HEK293 (cell line): ENCODE data around the gene MEGF6.

Experiments
- CTCF ChIA-PET: fragments of 350-600 bp; formaldehyde crosslinking; extraction: SDS; loops from one replicate; lab custom pipeline; 2021; ENCODE audit warnings: antibody characterized with exemption; lab: Yijun Ruan, JAX
- POLR2A ChIA-PET: fragments of 300-600 bp; formaldehyde crosslinking; extraction: SDS; loops from one replicate; lab custom pipeline; 2020; ENCODE audit warnings: antibody characterized with exemption, inconsistent platforms; lab: Yijun Ruan, JAX
- H3K27ac ChIP-seq: fragments of 200-500 bp; sonication (Bioruptor generic); 2 replicates; pipeline ENCODE4 v1.5.1; 2014; ENCODE audit warnings: low read depth, low read length, control low read depth, inconsistent platforms; ENCODE audit errors: extremely low read depth
- H3K36me3 ChIP-seq, 2 experiments: fragments of 200-500 bp in 1 of 2; sonication (Bioruptor generic) in 1 of 2; 1 replicate in 1 of 2; 2 replicates in 1 of 2; pipeline ENCODE4 v1.5.1; 2014 to 2017; ENCODE audit warnings: inconsistent platforms in 2 of 2, low read length in 2 of 2; ENCODE audit not compliant: control insufficient read depth in 2 of 2, insufficient read depth in 1 of 2
- H3K4me1 ChIP-seq: fragments of 200-500 bp; sonication (Bioruptor generic); 2 replicates; pipeline ENCODE4 v1.5.1; 2014; ENCODE audit warnings: mild to moderate bottlenecking, low read length, inconsistent platforms; ENCODE audit not compliant: control insufficient read depth, insufficient read depth
- H3K4me3 ChIP-seq: 2 replicates; pipeline ENCODE4 v1.5.1; 2011; ENCODE audit warnings: low read depth, mild to moderate bottlenecking, control low read depth, low read length, moderate library complexity
- H3K9me3 ChIP-seq: fragments of 200-500 bp; sonication (Bioruptor generic); 2 replicates; pipeline ENCODE4 v1.5.1; 2014; ENCODE audit warnings: low read depth, low read length, inconsistent platforms; ENCODE audit not compliant: control insufficient read depth, insufficient read depth
- KLF16 ChIP-seq: fragments of 450-650 bp; formaldehyde crosslinking; IDR thresholded peaks from 2 replicates; pipeline ENCODE4 v1.5.1; 2017; ENCODE audit warnings: missing biosample characterization, missing genetic modification characterization
- KLF17 ChIP-seq: fragments of 450-650 bp; formaldehyde crosslinking; IDR thresholded peaks from 2 replicates; pipeline ENCODE4 v1.5.1; 2016; ENCODE audit warnings: missing biosample characterization, missing genetic modification characterization
- PRDM2 ChIP-seq: fragments of 450-650 bp; formaldehyde crosslinking; IDR thresholded peaks from 2 replicates; pipeline ENCODE4 v1.5.1; 2016; ENCODE audit warnings: missing biosample characterization, missing genetic modification characterization, borderline replicate concordance
- PRDM6 ChIP-seq: fragments of 450-650 bp; formaldehyde crosslinking; IDR thresholded peaks from 2 replicates; pipeline ENCODE4 v1.5.1; 2017; ENCODE audit warnings: missing biosample characterization, missing genetic modification characterization
- SCRT1 ChIP-seq: fragments of 450-650 bp; formaldehyde crosslinking; IDR thresholded peaks from 2 replicates; pipeline ENCODE4 v1.5.1; 2016; ENCODE audit warnings: missing biosample characterization, missing genetic modification characterization, borderline replicate concordance
- SCRT2 ChIP-seq: fragments of 450-650 bp; formaldehyde crosslinking; IDR thresholded peaks from 2 replicates; pipeline ENCODE4 v1.5.1; 2016; ENCODE audit warnings: missing biosample characterization, missing genetic modification characterization
- SP2 ChIP-seq: fragments of 450-650 bp; formaldehyde crosslinking; IDR thresholded peaks from 2 replicates; pipeline ENCODE4 v1.5.1; 2016; ENCODE audit warnings: missing biosample characterization, missing genetic modification characterization
- ZBTB10 ChIP-seq: fragments of 450-650 bp; formaldehyde crosslinking; IDR thresholded peaks from 2 replicates; pipeline ENCODE4 v1.5.1; 2016; ENCODE audit warnings: missing biosample characterization, missing genetic modification characterization
- ZBTB49 ChIP-seq: fragments of 450-650 bp; formaldehyde crosslinking; IDR thresholded peaks from 2 replicates; pipeline ENCODE4 v1.5.1; 2016; ENCODE audit warnings: missing biosample characterization, missing genetic modification characterization, low read depth
- ZFP69B ChIP-seq: fragments of 450-650 bp; formaldehyde crosslinking; IDR thresholded peaks from 2 replicates; pipeline ENCODE4 v1.5.1; 2016; ENCODE audit warnings: missing biosample characterization, missing genetic modification characterization
- ZNF10 ChIP-seq: fragments of 450-650 bp; formaldehyde crosslinking; IDR thresholded peaks from 2 replicates; pipeline ENCODE4 v1.5.1; 2017; ENCODE audit warnings: missing biosample characterization, missing genetic modification characterization
- ZNF121 ChIP-seq: fragments of 450-650 bp; formaldehyde crosslinking; IDR thresholded peaks from 2 replicates; pipeline ENCODE4 v1.5.1; 2016; ENCODE audit warnings: missing biosample characterization, missing genetic modification characterization
- ZNF132 ChIP-seq: fragments of 450-650 bp; formaldehyde crosslinking; IDR thresholded peaks from 2 replicates; pipeline ENCODE4 v1.5.1; 2017; ENCODE audit warnings: missing biosample characterization, missing genetic modification characterization, borderline replicate concordance
- ZNF645 ChIP-seq: fragments of 450-650 bp; formaldehyde crosslinking; IDR thresholded peaks from 2 replicates; pipeline ENCODE4; 2016; ENCODE audit warnings: missing biosample characterization, missing genetic modification characterization
- ZNF677 ChIP-seq: fragments of 450-650 bp; IDR thresholded peaks from 2 replicates; pipeline ENCODE4 v1.5.0; 2018; ENCODE audit warnings: missing biosample characterization, mild to moderate bottlenecking, missing genetic modification characterization, moderate library complexity
- ZNF843 ChIP-seq: fragments of 450-650 bp; formaldehyde crosslinking; IDR thresholded peaks from 2 replicates; pipeline ENCODE4 v1.5.1; 2016; ENCODE audit warnings: missing biosample characterization, missing genetic modification characterization

The MEGF6 gene

GRCh38 chr1:3492545-3493246 lies 118.6 kb downstream of the MEGF6 start (continued):
- no peak for TF ChIP-seq ZNF10 (tag by site-specific recombination)
- TF ChIP-seq ZNF843 (tag by site-specific recombination): no peak
- TF ChIP-seq, all 188 proteins: peak for 3

GRCh38 chr1:3491291-3492246 lies 119.7 kb downstream of the MEGF6 start:
- ChIA-PET POLR2A (interaction anchor here (0.7 to 1.2 kb wide), 3 partner anchors 45 to 130 kb away, joined by 3 to 6 read pairs (median 3); no protein-coding TSS in a partner anchor), CTCF (interaction anchor here (0.6 to 2.1 kb wide), 33 partner anchors 9 to 233 kb away, joined by 3 to 32 read pairs (median 4); no protein-coding TSS in a partner anchor)
- Histone ChIP-seq H3K36me3 (no peaks in the 10 kb centered on the region), H3K4me1 (no peaks in the 10 kb centered on the region), H3K9me3 (no peaks in the 10 kb centered on the region), H3K4me3 (0 out of 2 replicates have a peak overlapping the region, but pooled peaks have one; percentile 9), H3K27ac (no peak overlapping the region)
- TF ChIP-seq ZNF121 (tag by site-specific recombination): 0 out of 2 replicates have a peak, but pooled peaks have one; percentile 9
- TF ChIP-seq SCRT2: peak; percentile 65
- TF ChIP-seq PRDM6 (tag by site-specific recombination): no peak
- TF ChIP-seq ZBTB10 (tag by site-specific recombination): 0 out of 2 replicates have a peak, but pooled peaks have one; percentile 46
- no peak for TF ChIP-seq ZNF132 (tag by site-specific recombination)
- TF ChIP-seq SP2 (tag by site-specific recombination): peak; percentile 38; the same call in 1 of the 2 replicates
- no peak for TF ChIP-seq ZFP69B (tag by site-specific recombination)
- 0 out of 2 replicates have a peak, but pooled peaks have one; percentile 40 for TF ChIP-seq KLF16 (tag by site-specific recombination)
- TF ChIP-seq SCRT1 (tag by site-specific recombination): 0 out of 2 replicates have a peak, but pooled peaks have one; percentile 22
- TF ChIP-seq ZNF645 (tag by site-specific recombination): no peak
- TF ChIP-seq ZNF677 (tag by site-specific recombination): no peak
- 0 out of 2 replicates have a peak, but pooled peaks have one; percentile 64 for TF ChIP-seq PRDM2 (tag by site-specific recombination)
- TF ChIP-seq ZBTB49 (tag by site-specific recombination): no peak
- peak; percentile 42; the same call in 1 of the 2 replicates for TF ChIP-seq KLF17 (tag by site-specific recombination)
